Non-pigmented ciliary epithelial cell (primary cell): Measurements from ENCODE around the gene DDX54.

Experiments
- DNase-seq: peaks from one replicate; pipeline ENCODE4 v3.0.0-alpha.2; 2010; ENCODE audit warnings: low read depth

The DDX54 gene

GRCh38 chr12:113186666-113187325, 1.5 kb upstream of the DDX54 start:
- DNase-seq = no peak

DNA sequence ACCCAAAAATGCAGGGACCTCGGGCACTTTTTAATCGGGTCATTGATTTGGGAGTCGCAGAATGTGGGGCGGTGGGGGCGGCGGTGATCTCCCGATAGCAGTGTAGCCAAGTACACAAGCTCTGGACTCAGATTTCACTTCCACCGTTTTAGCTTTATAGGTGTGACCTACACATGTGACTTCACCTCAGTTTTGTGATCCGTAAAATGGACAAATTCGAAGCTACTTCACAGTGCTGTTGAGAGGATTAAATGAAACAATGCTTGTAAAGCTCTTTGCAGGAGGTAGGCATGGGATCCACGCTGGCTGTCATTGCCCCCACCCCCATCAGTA, 721 bp upstream of the DDX54 start:
- no peak for DNase-seq

DNA sequence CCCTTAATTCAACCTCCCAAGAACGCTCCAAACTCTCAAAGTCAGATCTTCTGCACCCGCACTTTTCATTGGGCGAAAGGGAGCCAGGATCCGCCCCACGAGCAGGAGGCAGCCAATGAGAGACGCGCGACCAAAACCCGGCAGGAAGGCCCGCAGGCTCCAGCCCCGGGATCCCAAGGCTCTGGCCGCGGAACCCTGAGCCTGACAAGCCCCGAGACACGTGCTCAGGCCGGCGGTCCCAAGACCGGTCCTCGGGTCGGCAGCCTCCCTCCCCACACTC, 438 bp downstream of the DDX54 start:
- DNase-seq = no peak

GRCh38 chr12:113184098-113184899, 979 bp downstream of the DDX54 start:
- DNase-seq = no peak

DNA sequence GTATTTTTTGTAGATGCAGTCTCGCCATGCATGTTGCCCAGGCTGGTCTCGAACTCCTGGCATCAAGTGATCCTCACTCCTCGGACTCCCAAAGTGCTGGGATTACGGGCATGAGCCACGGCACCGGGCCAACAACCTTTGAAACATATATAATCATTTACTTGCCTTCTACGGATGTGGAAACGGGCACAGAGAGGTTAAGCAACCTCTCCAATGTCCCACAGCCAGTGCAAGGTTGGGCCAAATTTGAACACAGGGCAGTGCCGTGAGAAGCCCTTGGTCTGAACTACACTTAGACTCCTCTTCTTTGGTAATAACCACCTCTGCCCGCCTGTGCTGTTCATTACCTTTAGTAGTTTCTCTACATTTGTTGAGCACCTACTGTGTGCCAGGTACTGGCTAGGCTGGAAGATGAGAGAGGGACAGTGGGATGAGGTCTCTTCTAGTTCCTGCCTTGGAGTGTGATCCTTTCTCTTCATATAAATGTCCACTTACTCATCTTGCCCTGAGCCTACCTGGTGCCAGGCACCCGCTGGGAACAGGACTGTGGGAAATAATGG, 2.2 kb downstream of the DDX54 start:
- no peak for DNase-seq

GRCh38 chr12:113181975-113182374, 3.3 kb downstream of the DDX54 start:
- no peak for DNase-seq

- no peak for DNase-seq
Observed at GRCh38 chr12:113180333-113180732, 4.9 kb downstream of the DDX54 start.

GRCh38 chr12:113179023-113179422, 6.3 kb downstream of the DDX54 start:
- no peak for DNase-seq

DNA sequence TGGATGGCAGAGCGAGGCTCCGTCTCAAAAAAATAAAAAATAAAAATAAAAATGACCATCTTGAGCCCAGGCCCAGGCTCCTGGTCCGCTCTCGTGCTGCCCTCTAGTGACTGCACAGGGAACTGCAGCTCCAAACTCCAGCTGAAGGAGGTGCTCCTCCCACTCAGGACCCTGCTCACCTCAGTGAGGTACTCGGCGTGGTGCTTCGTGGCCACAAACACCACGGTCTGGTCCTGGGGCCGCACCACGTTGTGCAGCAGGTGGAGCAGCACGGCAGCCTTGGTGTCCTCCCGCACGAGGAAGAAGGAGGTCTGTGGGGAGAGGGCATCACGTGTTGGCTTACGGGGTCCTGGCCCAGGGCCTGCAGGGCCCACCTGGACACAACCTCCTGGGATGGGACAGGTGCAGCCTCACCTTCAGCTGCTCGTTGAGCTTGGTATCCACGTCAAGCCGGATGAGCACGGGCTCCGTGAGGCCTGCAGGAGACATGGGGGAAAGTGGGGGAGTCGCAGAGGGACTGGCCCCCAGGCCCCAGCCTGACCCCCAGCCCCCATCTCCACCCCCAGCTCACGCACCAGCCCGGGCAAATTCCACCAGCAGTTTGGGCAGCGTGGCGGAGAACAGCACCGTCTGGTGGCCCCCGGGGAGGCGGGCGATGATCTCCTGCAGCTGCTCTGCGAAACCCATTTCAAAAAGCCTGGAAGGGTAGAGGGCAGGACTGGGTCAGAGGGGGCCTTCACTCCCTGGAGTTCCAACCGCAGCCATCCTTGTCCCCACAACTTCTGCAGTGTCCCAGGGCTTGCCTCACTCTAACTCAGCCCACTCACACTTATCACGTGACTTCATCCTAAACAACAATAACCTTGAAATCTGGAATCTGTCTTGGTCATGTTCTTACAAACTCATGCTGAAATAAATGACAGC, 10.6 kb downstream of the DDX54 start:
- no peak for DNase-seq

DNA sequence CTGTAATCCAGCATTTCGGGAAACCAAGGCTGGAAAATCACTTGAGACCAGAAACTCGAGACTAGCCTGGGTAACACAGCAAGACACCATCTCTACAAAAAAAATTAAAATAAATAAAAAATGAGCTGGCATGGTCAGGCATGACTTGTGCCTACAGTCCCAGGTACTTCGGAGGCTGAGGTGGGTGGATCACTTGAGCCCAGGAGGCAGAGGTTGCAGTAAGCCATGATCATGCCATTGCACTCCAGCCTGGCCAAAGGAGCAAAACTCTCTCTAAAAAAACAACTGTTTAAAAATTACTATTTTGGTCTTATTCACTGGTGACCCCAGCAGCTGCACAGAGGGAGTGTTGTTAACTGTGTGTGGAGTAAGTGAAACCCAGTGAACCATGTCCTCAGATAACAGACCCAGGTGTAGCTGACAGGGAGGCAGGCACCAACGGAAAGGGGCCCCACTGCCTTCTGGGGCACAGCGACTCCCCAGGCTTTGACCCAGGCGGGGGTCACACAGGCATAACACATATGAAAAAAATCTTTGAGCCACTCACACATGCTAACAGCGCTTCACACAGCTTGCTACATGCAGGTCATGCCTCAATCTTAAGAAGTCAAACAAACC, 12.1 kb downstream of the DDX54 start:
- DNase-seq = no peak

DNA sequence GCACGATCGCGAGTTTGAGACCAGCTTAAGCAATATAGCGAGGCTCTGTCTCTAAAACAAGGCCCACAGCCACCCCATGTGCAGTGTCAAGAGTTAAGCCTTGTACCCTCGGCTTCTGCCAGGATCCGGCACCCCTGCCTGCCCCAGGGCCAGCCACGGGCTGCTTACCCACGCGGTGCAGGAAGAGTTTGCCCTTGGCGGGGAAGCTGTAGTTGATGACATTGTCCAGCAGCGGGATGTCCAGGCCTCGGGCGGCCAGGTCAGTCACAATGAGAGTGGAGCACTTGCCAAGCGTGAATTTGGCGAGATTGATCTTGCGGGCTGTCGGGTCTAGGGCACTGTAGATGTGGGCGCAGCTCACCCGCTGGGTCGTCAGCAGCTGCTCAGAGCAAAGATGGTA, 13.1 kb downstream of the DDX54 start:
- DNase-seq = no peak

- DNase-seq = no peak
Observed at GRCh38 chr12:113171543-113171942, 13.7 kb downstream of the DDX54 start.

- DNase-seq = no peak
Observed at GRCh38 chr12:113170926-113171325, 14.4 kb downstream of the DDX54 start.

- DNase-seq = no peak
Observed at GRCh38 chr12:113170457-113170856, 14.8 kb downstream of the DDX54 start.

DNA sequence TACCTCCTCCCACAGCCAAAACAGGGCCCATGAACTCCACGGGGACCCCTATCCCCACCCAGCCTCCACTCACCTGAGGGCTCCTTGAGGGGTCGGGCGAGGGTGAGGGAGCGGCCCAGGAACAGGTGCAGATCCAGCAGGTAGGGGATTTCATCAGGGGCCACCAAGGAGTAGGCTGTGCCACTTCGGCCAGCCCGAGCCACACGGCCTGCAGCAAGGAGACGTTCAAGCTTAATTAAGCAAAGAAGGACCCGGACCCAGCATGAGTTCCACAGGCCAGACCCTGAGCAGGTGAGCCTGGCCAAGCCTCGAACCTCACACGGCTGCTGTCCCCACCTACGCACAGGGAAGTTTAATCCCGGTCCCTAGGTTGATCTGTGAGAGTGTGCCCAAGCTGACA, 15.6 kb downstream of the DDX54 start:
- no peak for DNase-seq

DNA sequence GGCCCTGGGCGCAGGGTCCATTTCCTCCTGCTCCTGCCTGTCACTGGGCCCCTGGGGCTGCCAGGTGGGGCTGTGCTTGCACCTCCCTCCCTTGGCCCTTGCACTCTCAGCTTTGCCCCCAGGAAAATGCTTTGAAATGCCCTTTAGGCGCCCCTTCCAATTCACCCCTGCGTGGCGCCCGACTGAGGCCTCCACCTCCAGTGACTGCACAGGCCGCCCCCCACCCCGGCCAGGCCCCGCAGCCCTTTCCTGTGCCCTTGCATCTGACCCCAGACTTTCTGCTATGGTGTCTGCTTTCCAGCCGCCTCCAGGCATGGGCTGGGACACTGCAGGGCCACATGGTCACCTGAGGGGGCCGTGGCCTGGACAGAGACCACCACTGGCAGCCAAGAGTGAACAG, 17.4 kb downstream of the DDX54 start:
- no peak for DNase-seq

- DNase-seq = no peak
Observed at GRCh38 chr12:113165521-113166450, 19.5 kb downstream of the DDX54 start.

DNA sequence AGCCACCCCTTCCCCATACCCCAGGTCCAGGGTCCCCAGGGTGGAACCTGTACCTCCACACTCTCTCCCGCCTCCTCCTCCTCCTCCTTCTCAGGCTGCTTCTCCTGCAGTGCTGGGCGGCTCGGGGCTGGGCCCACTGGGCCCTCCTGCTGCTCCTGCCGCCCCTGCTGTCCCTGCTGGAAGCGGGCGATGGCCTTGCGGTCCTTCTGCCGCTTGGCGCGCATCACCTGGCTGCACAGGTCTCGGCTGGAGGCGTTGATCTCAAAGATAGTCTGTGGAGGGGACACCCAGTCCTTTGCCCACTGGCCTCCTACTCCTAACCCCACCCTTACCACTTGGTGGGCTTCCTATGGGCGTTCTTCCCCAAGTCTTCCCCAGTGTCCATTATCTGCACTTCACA, 21.3 kb downstream of the DDX54 start:
- DNase-seq = no peak

- DNase-seq = no peak
Observed at GRCh38 chr12:113163030-113163360, 22.3 kb downstream of the DDX54 start.

DNA sequence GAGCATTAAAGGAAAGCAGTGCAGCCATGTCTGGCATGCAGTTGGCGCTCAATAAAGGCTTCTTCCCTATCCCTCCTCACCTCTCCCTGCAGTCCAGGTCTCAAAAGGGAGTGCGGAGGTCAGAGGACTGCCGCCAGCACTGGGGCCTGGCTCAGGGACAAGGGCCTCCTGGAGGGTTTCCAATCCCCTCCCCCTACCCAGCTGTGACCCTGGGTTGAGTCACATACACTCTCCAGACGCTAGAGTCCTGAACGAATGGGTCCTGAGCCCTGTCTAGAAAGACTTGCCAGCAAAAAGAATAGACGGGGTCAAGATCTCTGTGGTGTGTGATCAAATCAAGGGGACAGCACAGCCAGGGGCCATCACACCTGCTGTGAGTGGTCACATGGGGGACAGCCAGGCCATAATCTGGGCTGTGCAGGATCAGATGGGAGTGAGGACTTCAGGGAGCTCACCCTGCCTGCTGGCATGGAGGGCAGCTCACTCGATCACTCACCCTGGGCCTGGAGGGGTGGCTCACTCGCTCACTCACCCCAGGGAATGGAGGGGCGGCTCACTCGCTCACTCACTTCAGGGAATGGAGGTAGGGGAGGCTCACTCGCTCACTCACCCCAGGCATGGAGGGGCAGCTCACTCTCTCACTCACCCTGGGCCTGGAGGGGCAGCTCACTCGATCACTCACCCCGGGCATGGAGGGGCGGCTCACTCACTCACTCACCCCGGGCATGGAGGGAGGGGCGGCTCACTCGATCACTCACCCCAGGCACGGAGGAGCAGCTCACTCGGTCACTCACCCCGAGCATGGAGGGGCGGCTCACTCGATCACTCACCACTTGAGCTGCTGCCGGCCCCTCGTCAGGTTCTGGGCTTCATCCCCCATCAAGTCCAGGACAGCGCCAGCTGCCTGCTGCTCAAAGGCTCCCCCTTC, 22.9 kb downstream of the DDX54 start:
- no peak for DNase-seq
